ENCODE measurements around the gene CISD2. TPM values are rescaled to one million over a fixed set of nuclear protein-coding genes. Genes with fewer than 3 reads are reported as not detected.
"Not testable (repeated sequence)": the region's sequence is repeated elsewhere in the genome, so short reads cannot be mapped to it uniquely, and the experiment has no call there.

CISD2 gene
- total RNA-seq, 1 donor from 2014 or later = 12.6 TPM

DNA sequence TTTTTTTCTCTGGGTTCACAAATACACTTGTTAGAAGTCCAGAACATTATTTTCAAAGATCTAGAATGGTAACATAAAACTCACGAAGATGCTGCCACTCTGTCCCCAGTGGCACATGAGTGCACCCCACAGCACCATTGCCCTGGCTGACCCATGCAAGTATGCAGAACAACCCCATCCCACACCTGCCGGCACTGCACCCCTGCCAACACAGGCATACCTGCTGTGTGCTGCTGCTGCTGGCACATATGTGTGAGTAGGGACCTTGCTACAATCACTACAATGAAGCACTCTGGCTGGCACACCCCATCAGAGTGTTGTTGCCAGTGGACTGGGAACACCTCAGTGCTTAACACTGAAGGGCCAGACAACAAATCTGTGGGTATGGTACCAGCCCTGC, 66.9 kb downstream of the CISD2 start:
- H3K27me3 Mint-ChIP-seq = no peaks in the 10 kb centered on the region
- ATAC-seq (ENCODE audit: low read depth) (no peak), DNase-seq (no peak)
- no peak overlapping the region for H3K4me3 Mint-ChIP-seq
- no peaks in the 10 kb centered on the region for H3K9me3 Mint-ChIP-seq
- POLR2A ChIA-PET = no interaction called here
- H3K4me1 Mint-ChIP-seq = no peaks in the 10 kb centered on the region
- H3K36me3 Mint-ChIP-seq (ENCODE audit: low read depth) = peaks cover 7% of the 10 kb centered on the region
- TF ChIP-seq, protein P1, sequence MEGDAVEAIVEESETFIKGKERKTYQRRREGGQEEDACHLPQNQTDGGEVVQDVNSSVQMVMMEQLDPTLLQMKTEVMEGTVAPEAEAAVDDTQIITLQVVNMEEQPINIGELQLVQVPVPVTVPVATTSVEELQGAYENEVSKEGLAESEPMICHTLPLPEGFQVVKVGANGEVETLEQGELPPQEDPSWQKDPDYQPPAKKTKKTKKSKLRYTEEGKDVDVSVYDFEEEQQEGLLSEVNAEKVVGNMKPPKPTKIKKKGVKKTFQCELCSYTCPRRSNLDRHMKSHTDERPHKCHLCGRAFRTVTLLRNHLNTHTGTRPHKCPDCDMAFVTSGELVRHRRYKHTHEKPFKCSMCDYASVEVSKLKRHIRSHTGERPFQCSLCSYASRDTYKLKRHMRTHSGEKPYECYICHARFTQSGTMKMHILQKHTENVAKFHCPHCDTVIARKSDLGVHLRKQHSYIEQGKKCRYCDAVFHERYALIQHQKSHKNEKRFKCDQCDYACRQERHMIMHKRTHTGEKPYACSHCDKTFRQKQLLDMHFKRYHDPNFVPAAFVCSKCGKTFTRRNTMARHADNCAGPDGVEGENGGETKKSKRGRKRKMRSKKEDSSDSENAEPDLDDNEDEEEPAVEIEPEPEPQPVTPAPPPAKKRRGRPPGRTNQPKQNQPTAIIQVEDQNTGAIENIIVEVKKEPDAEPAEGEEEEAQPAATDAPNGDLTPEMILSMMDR (IDR thresholded peaks at IDR 0.05) = no peak
- no peak overlapping the region for H3K27ac Mint-ChIP-seq
- intact Hi-C loops (cut with micrococcal nuclease) = no loop called here
- CTCF ChIA-PET = no interaction called here

DNA sequence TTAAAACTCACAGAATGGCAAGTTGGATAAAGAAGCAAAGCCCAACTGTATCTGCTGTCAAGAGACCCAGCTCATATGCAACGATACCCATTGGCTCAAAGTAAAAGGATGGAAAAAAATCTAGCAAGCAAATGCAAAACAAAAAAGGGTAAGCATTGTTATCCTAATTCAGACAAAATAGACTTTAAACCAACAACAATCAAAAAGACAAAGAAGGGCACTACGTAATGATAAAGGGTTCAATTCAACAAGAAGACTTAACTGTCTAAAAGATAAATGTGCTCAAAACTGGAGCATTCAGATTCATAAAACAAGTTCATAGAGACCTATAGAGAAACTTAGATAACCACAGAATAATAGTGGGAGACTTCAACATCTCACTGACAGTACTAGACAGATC, 69.3 kb downstream of the CISD2 start:
- H3K27me3 Mint-ChIP-seq; H3K4me3 Mint-ChIP-seq; DNase-seq; CTCF ChIA-PET; H3K27ac Mint-ChIP-seq; intact Hi-C loops (cut with micrococcal nuclease); H3K4me1 Mint-ChIP-seq; POLR2A ChIA-PET; ATAC-seq (ENCODE audit: low read depth): not testable (repeated sequence)
- peaks cover 17% of the 10 kb centered on the region for H3K36me3 Mint-ChIP-seq (ENCODE audit: low read depth)
- H3K9me3 Mint-ChIP-seq = peaks cover 13% of the 10 kb centered on the region

Other genes starting within 250 kb of the CISD2 start
- 41.2 and 55.3 TPM in 2 replicates for gene MANBA, start 108.0 kb upstream of the CISD2 start, total RNA-seq
- 321 and 327 TPM in 2 replicates for gene UBE2D3, start 41.4 kb upstream of the CISD2 start, total RNA-seq
- 1.2 and 2.5 TPM in 2 replicates for gene SLC9B1, start 150.7 kb downstream of the CISD2 start, total RNA-seq
- 31.3 and 33.4 TPM in 2 replicates for gene SLC9B2, start 207.8 kb downstream of the CISD2 start, total RNA-seq
- 5.1 and 6.5 TPM in 2 replicates for gene BDH2, start 230.8 kb downstream of the CISD2 start, total RNA-seq

Data from activated B cell treated with CpG ODN at 0.5 μM for 24 hours (primary cell).